DND-41 (cell line): ENCODE results near the gene TNRC6B.

ENCODE experiments used
- CTCF ChIP-seq: IDR thresholded peaks from 2 replicates; pipeline ENCODE4 v1.5.1; 2012; ENCODE audit warnings: borderline replicate concordance, low read length, moderate library complexity, mild to moderate bottlenecking; ENCODE audit not compliant: poor library complexity, severe bottlenecking; ENCODE audit errors: extremely low read depth
- EZH2 ChIP-seq: IDR thresholded peaks from 3 replicates; pipeline ENCODE4 v1.6.1; 2012; ENCODE audit warnings: borderline replicate concordance, low read depth, mild to moderate bottlenecking, moderate library complexity, low read length, inconsistent platforms; ENCODE audit not compliant: severe bottlenecking

DNA sequence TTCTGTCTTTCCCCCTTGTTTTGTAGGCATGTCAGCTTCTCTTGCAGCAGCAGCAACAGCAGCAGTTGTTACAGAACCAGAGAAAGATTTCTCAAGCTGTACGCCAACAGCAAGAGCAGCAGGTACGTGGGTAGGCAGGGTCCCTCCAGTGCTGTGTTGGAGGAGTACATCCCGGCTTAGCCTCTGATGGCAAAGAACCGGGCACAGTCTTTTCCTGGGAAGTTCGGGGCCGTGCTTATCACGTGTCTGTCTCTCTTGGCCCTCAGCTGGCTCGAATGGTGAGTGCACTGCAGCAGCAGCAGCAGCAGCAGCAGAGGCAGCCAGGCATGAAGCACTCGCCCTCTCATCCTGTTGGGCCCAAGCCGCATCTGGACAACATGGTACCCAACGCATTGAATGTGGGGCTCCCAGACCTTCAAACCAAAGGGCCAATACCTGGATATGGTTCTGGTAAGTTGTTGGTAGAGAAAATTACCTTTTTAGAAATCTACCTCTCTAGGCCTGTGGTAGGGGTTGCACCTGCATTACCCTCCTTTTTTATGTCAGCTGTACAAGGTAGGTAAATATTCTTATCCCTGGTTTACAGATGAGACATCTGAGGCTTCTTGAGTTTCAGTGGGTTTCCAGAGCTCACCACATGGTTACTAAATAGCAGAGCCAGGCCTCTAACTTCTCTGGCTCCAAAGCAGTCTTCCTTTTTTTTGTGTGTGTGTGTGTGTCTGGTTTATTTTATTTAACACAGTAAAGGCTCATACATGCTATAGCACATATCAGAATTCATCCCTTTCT lies 123.4 kb downstream of the TNRC6B start:
- TF ChIP-seq CTCF (no peak), EZH2 (no peak)
